Neutrophil (primary cell): ENCODE data around the gene DUSP8.

ENCODE experiments used
- H3K27ac ChIP-seq: fragments of 200-600 bp; sonication (generic); 2 replicates; pipeline ENCODE4 v1.5.1; 2016; ENCODE audit warnings: mild to moderate bottlenecking, moderate library complexity
- H3K27me3 ChIP-seq: fragments of 200-600 bp; sonication (generic); 2 replicates; pipeline ENCODE4 v1.6.0; 2016; ENCODE audit warnings: mild to moderate bottlenecking
- H3K36me3 ChIP-seq: fragments of 200-600 bp; sonication (generic); 2 replicates; pipeline ENCODE4 v1.5.1; 2017
- H3K4me1 ChIP-seq, 2 experiments: fragments of 200-600 bp in 1 of 2; sonication (generic) in 1 of 2; 1 replicate in 1 of 2; 2 replicates in 1 of 2; pipeline versions ENCODE4 v1.5.1 to v1.6.1; 2013 to 2016; ENCODE audit warnings: low read depth in 1 of 2, low read length in 1 of 2, mild to moderate bottlenecking in 1 of 2, moderate library complexity in 1 of 2; ENCODE audit not compliant: control insufficient read depth in 1 of 2, insufficient read depth in 1 of 2
- H3K4me3 ChIP-seq, 2 experiments: fragments of 200-600 bp in 1 of 2; sonication (generic) in 1 of 2; 1 replicate in 1 of 2; 2 replicates in 1 of 2; pipeline ENCODE4 v1.5.1; 2013 to 2016; ENCODE audit warnings: low read depth in 1 of 2, low read length in 1 of 2, mild to moderate bottlenecking in 1 of 2, moderate library complexity in 1 of 2
- H3K9me3 ChIP-seq: fragments of 200-600 bp; sonication (generic); 2 replicates; pipeline ENCODE4 v1.5.1; 2016
- CTCF ChIP-seq: fragments of 200-600 bp; sonication (generic); IDR thresholded peaks from 2 replicates; pipeline ENCODE4 v1.5.1; 2016; ENCODE audit warnings: antibody characterized with exemption

The DUSP8 gene

GRCh38 chr11:1530686-1531448 is 41.2 kb downstream of the DUSP8 start:
- Histone ChIP-seq H3K4me3 (no peak overlapping the region), H3K9me3 (no peaks in the 10 kb centered on the region), H3K27me3 (no peaks in the 10 kb centered on the region), H3K36me3 (peaks cover 42% of the 10 kb centered on the region), H3K27ac (no peak overlapping the region), H3K4me1 (no peaks in the 10 kb centered on the region)
- no peak for TF ChIP-seq CTCF

DNA sequence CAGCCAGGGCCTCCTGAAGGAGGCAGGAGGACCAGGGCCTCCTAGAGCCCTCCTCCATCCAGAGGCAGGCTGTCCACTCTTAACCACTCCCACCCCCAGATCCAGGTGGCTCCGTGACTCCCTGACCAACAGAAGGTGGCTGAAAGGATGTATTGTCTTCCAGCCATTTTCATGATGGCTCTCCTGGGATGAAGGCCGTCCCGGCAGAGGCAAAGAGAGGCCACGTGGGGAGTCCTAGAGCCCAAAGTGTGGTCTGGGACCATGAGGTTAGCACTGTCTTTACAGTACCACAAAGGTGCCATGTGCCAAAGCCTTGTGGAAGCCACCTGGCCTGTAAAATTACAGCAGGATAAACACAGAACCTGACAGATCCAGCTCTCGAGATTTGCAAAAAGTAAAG is 42.3 kb downstream of the DUSP8 start:
- no peaks in the 10 kb centered on the region for H3K9me3 ChIP-seq
- H3K4me3 ChIP-seq, result no peak overlapping the region
- H3K4me1 ChIP-seq, result no peaks in the 10 kb centered on the region
- no peak overlapping the region for H3K27ac ChIP-seq
- H3K27me3 ChIP-seq, result no peaks in the 10 kb centered on the region
- peaks cover 32% of the 10 kb centered on the region for H3K36me3 ChIP-seq
- TF ChIP-seq CTCF, result no peak

DNA sequence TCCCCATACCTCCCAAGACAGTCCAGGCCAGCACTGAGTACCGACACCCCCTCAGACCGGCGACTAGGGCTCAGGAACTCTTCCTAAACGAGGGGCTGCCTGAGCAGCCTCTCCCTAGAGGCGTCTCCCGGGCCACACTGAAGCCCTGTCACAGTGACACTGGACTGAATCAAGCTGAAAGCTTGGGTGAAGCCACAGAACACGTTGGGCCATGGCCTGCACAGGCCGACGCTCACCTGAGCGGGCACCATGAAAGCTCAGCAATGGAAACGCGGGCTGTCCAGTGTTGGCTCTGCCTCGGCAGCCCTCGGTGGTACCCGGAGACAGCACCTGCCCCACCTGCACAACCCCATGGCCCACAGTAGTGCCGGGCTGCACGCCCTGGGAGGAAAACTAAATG is 42.8 kb downstream of the DUSP8 start:
- Histone ChIP-seq H3K9me3 (no peaks in the 10 kb centered on the region), H3K4me3 (no peak overlapping the region), H3K36me3 (peaks cover 27% of the 10 kb centered on the region), H3K27me3 (no peaks in the 10 kb centered on the region), H3K27ac (no peak overlapping the region), H3K4me1 (no peaks in the 10 kb centered on the region)
- no peak for TF ChIP-seq CTCF

- peaks cover 25% of the 10 kb centered on the region for H3K36me3 ChIP-seq
- H3K4me1 ChIP-seq, result no peaks in the 10 kb centered on the region
- no peaks in the 10 kb centered on the region for H3K27me3 ChIP-seq
- TF ChIP-seq CTCF, result no peak
- H3K27ac ChIP-seq, result no peak overlapping the region
- no peak overlapping the region for H3K4me3 ChIP-seq
- no peaks in the 10 kb centered on the region for H3K9me3 ChIP-seq
Measured at GRCh38 chr11:1528710-1529109, 43.4 kb downstream of the DUSP8 start.

DNA sequence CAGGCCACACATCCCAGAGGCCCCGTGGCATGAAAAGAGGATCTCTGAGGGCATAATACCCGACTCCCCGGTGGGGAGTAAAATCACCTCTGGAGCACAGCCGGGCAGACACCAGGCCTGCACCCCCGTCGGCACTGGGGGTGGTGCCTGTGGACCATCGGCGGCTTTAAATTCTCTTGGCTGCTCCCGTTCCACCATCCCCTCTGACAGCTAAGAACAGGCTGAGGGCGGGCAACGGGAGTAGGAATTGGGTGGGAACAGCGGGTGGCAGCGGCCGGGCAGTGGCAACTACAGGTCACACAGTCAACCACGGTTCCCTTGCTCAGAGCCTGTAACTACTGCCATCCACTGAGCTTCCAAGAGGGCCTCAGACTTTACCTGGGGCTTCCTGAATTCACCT is 45.3 kb downstream of the DUSP8 start:
- H3K27ac ChIP-seq, result no peak overlapping the region
- H3K4me1 ChIP-seq, result no peaks in the 10 kb centered on the region
- peaks cover 10% of the 10 kb centered on the region for H3K36me3 ChIP-seq
- H3K4me3 ChIP-seq, result no peak overlapping the region
- H3K9me3 ChIP-seq, result no peaks in the 10 kb centered on the region
- no peaks in the 10 kb centered on the region for H3K27me3 ChIP-seq
- no peak for TF ChIP-seq CTCF
